Measurements from ENCODE around the gene RNU2-63P. TPM values are rescaled to one million over a fixed set of nuclear protein-coding genes. Genes with fewer than 3 reads are reported as not detected.
"Not testable (repeated sequence)": the region's sequence is repeated elsewhere in the genome, so short reads cannot be mapped to it uniquely, and the experiment has no call there.

The RNU2-63P gene
- total and polyA plus RNA-seq, 9 donors, result 15.0 TPM; not detected in 8

GRCh38 chr2:88032070-88032702, 15.8 kb upstream of the RNU2-63P start:
- Histone ChIP-seq H3K27ac (ENCODE audit: low read length) (no peak overlapping the region), H3K4me3 (ENCODE audit: low read length) (no peak overlapping the region), H3K4me1 (ENCODE audit: control insufficient read depth, insufficient read depth, low read length) (no peaks in the 10 kb centered on the region), H3K27me3 (ENCODE audit: control insufficient read depth, insufficient read depth, low read length) (no peaks in the 10 kb centered on the region), H3K9me3 (replicated peaks; ENCODE audit: control insufficient read depth, low read depth, low read length) (no peaks in the 10 kb centered on the region), H3K36me3 (ENCODE audit: control insufficient read depth, insufficient read depth, low read length) (peaks cover 16% of the 10 kb centered on the region)
- no peak for DNase-seq
- WGBS (ENCODE audit: insufficient coverage), result no CpG with 5 or more reads among the region's 7 CpGs

GRCh38 chr2:88028931-88029330, 12.6 kb upstream of the RNU2-63P start:
- Histone ChIP-seq H3K4me1 (ENCODE audit: control insufficient read depth, insufficient read depth, low read length) (no peaks in the 10 kb centered on the region), H3K36me3 (ENCODE audit: control insufficient read depth, insufficient read depth, low read length) (peaks cover 19% of the 10 kb centered on the region), H3K4me3 (ENCODE audit: low read length) (no peak overlapping the region), H3K27me3 (ENCODE audit: control insufficient read depth, insufficient read depth, low read length) (no peaks in the 10 kb centered on the region), H3K9me3 (replicated peaks; ENCODE audit: control insufficient read depth, low read depth, low read length) (no peaks in the 10 kb centered on the region), H3K27ac (ENCODE audit: low read length) (no peak overlapping the region)
- no peak for DNase-seq
- WGBS (ENCODE audit: insufficient coverage), result 100% methylated on average over 3 of the region's 4 CpGs

DNA sequence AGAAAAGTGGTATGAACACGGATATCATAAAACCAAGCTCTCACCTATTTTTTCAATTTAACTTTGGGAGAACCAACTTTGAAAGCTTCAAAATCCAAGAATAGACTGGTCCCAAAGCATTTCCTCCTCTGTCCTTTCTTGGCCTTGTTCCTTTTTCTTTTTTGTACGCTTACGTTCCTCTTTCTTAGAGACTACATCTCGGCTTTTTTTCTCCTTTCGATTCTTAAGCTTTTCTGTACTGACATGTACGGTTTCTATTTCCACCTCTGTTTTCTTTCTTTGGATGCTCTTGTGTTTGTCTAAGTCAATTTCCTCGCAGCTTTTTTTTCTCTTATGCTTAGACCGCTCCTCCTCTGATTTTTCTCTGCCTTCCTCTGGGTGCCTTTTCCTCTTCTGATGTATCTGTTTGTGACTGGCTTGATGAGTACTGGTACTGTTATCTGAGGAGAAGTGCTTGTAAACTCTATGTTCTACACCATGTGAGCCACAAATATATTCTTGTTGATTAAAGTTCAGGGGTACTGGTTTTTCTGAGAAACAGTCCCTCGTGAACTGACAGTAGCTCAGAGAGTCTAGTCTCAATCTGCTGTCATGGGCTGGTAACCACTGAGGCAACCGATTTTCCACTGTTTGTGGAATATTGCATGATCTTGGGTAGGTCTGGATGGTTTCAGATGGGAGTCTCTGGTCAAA, 11.5 kb upstream of the RNU2-63P start:
- Histone ChIP-seq H3K27me3 (ENCODE audit: control insufficient read depth, insufficient read depth, low read length) (no peaks in the 10 kb centered on the region), H3K36me3 (ENCODE audit: control insufficient read depth, insufficient read depth, low read length) (peaks cover 17% of the 10 kb centered on the region), H3K9me3 (replicated peaks; ENCODE audit: control insufficient read depth, low read depth, low read length) (no peaks in the 10 kb centered on the region), H3K27ac (ENCODE audit: low read length) (no peak overlapping the region), H3K4me1 (ENCODE audit: control insufficient read depth, insufficient read depth, low read length) (no peaks in the 10 kb centered on the region), H3K4me3 (ENCODE audit: low read length) (no peak overlapping the region)
- WGBS (ENCODE audit: insufficient coverage), result 90% methylated on average over 2 of the region's 10 CpGs
- DNase-seq, result peak; percentile 27

DNA sequence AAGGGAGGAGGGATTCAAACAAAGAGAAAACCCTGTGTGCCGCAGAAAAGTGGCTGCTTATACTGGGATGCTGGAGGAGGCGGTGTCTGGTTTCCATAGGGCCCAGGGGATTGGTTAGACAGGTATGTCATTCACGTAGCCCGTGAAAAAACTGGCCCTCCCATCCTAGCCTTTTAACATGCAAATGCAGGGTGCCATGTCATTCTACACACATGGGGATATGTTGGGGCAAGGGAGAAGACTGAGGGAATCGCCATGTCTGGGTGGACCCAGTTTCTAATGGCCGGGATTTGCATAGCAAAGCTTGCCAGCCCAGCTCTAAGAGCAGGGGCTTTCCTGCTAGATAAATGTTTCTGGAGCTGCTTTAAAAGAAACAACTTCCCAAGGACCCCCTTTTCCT, 8.2 kb upstream of the RNU2-63P start:
- 67% methylated on average over 1 of the region's 6 CpGs for WGBS (ENCODE audit: insufficient coverage)
- Histone ChIP-seq H3K27ac (ENCODE audit: low read length) (no peak overlapping the region), H3K4me3 (ENCODE audit: low read length) (no peak overlapping the region), H3K36me3 (ENCODE audit: control insufficient read depth, insufficient read depth, low read length) (peaks cover 13% of the 10 kb centered on the region), H3K4me1 (ENCODE audit: control insufficient read depth, insufficient read depth, low read length) (no peaks in the 10 kb centered on the region), H3K9me3 (replicated peaks; ENCODE audit: control insufficient read depth, low read depth, low read length) (no peaks in the 10 kb centered on the region), H3K27me3 (ENCODE audit: control insufficient read depth, insufficient read depth, low read length) (no peaks in the 10 kb centered on the region)
- DNase-seq, result no peak

DNA sequence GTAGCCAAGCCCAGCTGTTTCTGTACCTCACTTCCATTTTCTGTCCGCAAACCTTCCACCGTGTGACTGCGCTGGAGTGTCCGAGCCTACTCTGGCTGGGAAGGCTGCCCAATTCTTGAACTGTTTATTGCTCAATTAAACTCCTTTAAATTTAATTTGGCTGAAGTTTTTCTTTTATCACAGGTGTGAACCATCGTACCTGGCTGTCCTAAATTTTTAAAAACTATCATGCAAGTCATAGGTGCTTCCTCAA, 6.2 kb upstream of the RNU2-63P start:
- H3K36me3 ChIP-seq (ENCODE audit: control insufficient read depth, insufficient read depth, low read length), result peaks cover 4% of the 10 kb centered on the region
- no peak for DNase-seq
- H3K9me3 ChIP-seq (replicated peaks; ENCODE audit: control insufficient read depth, low read depth, low read length), result no peaks in the 10 kb centered on the region
- H3K4me3 ChIP-seq (ENCODE audit: low read length), result no peak overlapping the region
- H3K27ac ChIP-seq (ENCODE audit: low read length), result no peak overlapping the region
- no CpG with 5 or more reads among the region's 5 CpGs for WGBS (ENCODE audit: insufficient coverage)
- H3K27me3 ChIP-seq (ENCODE audit: control insufficient read depth, insufficient read depth, low read length), result no peaks in the 10 kb centered on the region
- H3K4me1 ChIP-seq (ENCODE audit: control insufficient read depth, insufficient read depth, low read length), result peaks cover 8% of the 10 kb centered on the region

DNA sequence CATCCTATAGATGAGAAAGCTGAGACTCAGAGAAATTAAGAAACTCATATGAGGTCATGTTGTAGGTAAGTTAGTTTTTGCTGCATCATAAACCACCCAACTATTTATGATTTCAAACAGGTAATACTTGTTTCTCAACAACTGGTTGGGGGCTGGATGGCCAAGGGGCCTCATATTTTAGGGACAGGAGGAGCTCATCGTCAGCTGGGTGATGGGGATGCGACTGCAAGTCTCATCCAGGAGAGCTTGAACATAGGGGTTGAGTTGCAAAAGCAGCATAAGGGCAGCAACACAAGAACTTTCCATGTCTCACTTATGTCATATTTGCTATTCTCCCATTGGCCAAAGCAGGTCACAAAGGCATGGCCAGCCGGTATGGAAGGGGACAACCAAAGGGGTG, 3.6 kb upstream of the RNU2-63P start:
- no peak overlapping the region for H3K4me3 ChIP-seq (ENCODE audit: low read length)
- no CpG with 5 or more reads among the region's 3 CpGs for WGBS (ENCODE audit: insufficient coverage)
- no peaks in the 10 kb centered on the region for H3K27me3 ChIP-seq (ENCODE audit: control insufficient read depth, insufficient read depth, low read length)
- H3K9me3 ChIP-seq (replicated peaks; ENCODE audit: control insufficient read depth, low read depth, low read length), result no peaks in the 10 kb centered on the region
- no peak for DNase-seq
- H3K36me3 ChIP-seq (ENCODE audit: control insufficient read depth, insufficient read depth, low read length), result no peaks in the 10 kb centered on the region
- H3K27ac ChIP-seq (ENCODE audit: low read length), result no peak overlapping the region
- H3K4me1 ChIP-seq (ENCODE audit: control insufficient read depth, insufficient read depth, low read length), result peaks cover 13% of the 10 kb centered on the region

DNA sequence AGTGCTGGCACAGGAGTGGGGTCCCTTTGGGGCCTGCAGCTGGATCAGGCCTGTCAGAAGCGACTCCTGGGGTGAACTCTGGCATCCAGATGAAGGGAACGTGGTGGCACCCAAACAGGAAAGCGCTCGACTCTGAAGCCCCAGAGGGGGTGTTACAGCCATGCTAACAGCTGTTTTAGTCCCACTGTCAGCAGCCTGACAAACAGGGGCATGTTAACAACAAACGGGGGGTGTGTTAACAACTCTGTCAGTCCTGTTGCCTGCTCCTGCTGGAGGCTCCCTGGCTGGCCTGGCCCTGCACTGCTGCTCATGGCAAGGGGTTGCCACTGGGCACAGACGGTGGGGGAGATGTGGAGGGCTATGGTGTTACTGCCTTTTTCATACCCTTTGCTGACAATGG, 2.6 kb upstream of the RNU2-63P start:
- Histone ChIP-seq H3K4me1 (ENCODE audit: control insufficient read depth, insufficient read depth, low read length) (peaks cover 13% of the 10 kb centered on the region), H3K27ac (ENCODE audit: low read length) (no peak overlapping the region), H3K9me3 (replicated peaks; ENCODE audit: control insufficient read depth, low read depth, low read length) (no peaks in the 10 kb centered on the region), H3K36me3 (ENCODE audit: control insufficient read depth, insufficient read depth, low read length) (no peaks in the 10 kb centered on the region), H3K27me3 (ENCODE audit: control insufficient read depth, insufficient read depth, low read length) (no peaks in the 10 kb centered on the region), H3K4me3 (ENCODE audit: low read length) (no peak overlapping the region)
- DNase-seq, result no peak
- WGBS (ENCODE audit: insufficient coverage), result 75% methylated on average over 6 of the region's 6 CpGs

DNA sequence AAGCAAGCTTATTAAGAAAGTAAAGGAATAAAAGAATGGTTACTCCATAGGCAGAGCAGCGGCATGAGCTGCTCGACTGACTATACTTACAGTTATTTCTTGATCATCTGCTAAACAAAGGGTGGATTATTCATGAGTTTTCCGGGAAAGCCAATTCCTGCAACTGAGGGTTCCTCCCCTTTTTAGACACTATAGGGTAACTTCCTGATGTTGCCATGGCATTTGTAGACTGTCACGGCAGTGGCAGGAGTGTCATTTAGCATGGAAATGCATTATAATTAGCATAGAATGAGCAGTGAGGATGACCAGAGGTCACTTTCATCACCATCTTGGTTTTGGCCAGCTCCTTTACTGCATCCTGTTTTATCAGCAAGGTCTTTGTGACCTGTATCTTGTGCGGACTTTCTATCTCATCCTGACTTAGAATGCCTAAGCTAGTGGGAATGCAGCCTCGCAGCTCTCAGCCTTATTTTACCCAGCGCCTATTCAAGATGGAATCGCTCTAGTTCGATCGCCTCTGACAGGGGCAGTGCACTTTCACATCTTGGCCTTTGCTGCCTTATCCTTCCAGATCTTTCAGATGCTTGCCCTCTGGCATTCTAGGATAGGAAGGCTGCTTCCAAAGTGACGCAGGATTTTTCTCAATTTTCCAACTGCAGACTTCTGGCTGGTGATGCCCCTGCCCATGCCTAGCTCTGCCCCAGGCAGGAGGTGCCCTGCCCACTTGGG, 1.9 kb upstream of the RNU2-63P start:
- H3K9me3 ChIP-seq (replicated peaks; ENCODE audit: control insufficient read depth, low read depth, low read length); DNase-seq; H3K27me3 ChIP-seq (ENCODE audit: control insufficient read depth, insufficient read depth, low read length); H3K36me3 ChIP-seq (ENCODE audit: control insufficient read depth, insufficient read depth, low read length); H3K4me3 ChIP-seq (ENCODE audit: low read length); H3K27ac ChIP-seq (ENCODE audit: low read length): not testable (repeated sequence)
- 87% methylated on average over 8 of the region's 11 CpGs for WGBS (ENCODE audit: insufficient coverage)
- H3K4me1 ChIP-seq (ENCODE audit: control insufficient read depth, insufficient read depth, low read length), result peaks cover 13% of the 10 kb centered on the region

- H3K36me3 ChIP-seq (ENCODE audit: control insufficient read depth, insufficient read depth, low read length); H3K27me3 ChIP-seq (ENCODE audit: control insufficient read depth, insufficient read depth, low read length); H3K9me3 ChIP-seq (replicated peaks; ENCODE audit: control insufficient read depth, low read depth, low read length); H3K4me3 ChIP-seq (ENCODE audit: low read length); H3K27ac ChIP-seq (ENCODE audit: low read length); DNase-seq: not testable (repeated sequence)
- H3K4me1 ChIP-seq (ENCODE audit: control insufficient read depth, insufficient read depth, low read length), result peaks cover 13% of the 10 kb centered on the region
- WGBS (ENCODE audit: insufficient coverage), result 68% methylated on average over 2 of the region's 2 CpGs
Observed at GRCh38 chr2:88017780-88018038, 1.4 kb upstream of the RNU2-63P start.

DNA sequence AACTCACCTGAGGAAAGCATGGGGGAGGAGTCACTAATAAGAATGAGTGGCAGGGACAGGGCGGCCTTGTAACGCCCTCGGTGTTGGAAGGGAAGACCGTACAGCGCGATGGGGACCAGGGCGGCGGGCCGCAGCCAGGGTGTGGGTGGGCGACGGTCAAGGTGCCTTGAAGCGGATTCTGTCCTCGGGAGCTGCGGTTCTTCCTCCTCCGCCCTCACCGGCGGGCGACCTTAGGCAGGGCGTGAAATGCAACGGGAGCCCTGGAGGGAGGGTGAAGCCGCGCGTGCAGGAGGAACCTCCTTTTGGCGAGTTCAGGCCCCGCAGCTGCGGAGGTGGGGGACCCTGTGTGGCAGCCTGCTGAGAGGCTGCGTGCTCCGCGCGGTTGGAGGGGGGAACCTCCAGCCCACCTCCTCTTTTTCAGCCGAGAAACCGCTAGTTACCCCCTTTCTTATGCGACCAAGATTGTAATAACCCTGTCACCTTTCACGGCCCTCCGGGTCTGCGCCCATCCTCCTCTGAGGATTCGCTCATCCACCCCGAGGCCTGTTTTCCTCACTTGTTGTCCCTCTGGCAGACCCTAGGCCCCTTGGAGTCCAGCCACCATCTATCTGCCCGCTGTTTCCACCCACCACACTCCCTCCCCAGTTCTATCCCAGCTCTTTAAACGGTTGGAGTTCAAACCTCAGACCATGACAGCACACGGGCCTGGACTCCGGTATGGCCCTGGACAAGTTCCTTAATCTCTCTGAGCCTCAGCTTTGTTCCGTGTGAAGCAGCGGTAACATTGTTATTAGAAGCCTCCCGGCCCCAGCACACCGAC, 823 bp upstream of the RNU2-63P start:
- Histone ChIP-seq H3K4me1 (ENCODE audit: control insufficient read depth, insufficient read depth, low read length) (peaks cover 13% of the 10 kb centered on the region), H3K4me3 (ENCODE audit: low read length) (peak overlapping the region; percentile 68), H3K27me3 (ENCODE audit: control insufficient read depth, insufficient read depth, low read length) (no peaks in the 10 kb centered on the region), H3K9me3 (replicated peaks; ENCODE audit: control insufficient read depth, low read depth, low read length) (no peaks in the 10 kb centered on the region), H3K27ac (ENCODE audit: low read length) (peak overlapping the region; percentile 76), H3K36me3 (ENCODE audit: control insufficient read depth, insufficient read depth, low read length) (no peaks in the 10 kb centered on the region)
- WGBS (ENCODE audit: insufficient coverage), result 9% methylated on average over 38 of the region's 46 CpGs
- DNase-seq, result peak; percentile 20

Data from muscle of leg (tissue), 11 donors.